GM12891 (cell line): ENCODE measurements around the gene SPACDR.

Experiments used
- PAX5 ChIP-seq: IDR thresholded peaks from 2 replicates; pipeline ENCODE4 v1.6.1; 2011; ENCODE audit warnings: low read length, moderate library complexity, mild to moderate bottlenecking; ENCODE audit not compliant: insufficient read depth, severe bottlenecking
- POLR2A ChIP-seq: IDR thresholded peaks from 2 replicates; pipeline ENCODE4 v1.6.1; 2011; ENCODE audit warnings: low read depth, low read length, control low read depth
- POLR2AphosphoS5 ChIP-seq: IDR thresholded peaks from 2 replicates; pipeline ENCODE4 v1.6.1; 2011; ENCODE audit warnings: low read depth, low read length, control low read depth
- SPI1 ChIP-seq: IDR thresholded peaks from 2 replicates; pipeline ENCODE4 v1.6.1; 2011; ENCODE audit warnings: low read depth, low read length, control low read depth
- TAF1 ChIP-seq: IDR thresholded peaks from 2 replicates; pipeline ENCODE4 v1.6.1; 2011; ENCODE audit warnings: low read depth, low read length, control low read depth

DNA sequence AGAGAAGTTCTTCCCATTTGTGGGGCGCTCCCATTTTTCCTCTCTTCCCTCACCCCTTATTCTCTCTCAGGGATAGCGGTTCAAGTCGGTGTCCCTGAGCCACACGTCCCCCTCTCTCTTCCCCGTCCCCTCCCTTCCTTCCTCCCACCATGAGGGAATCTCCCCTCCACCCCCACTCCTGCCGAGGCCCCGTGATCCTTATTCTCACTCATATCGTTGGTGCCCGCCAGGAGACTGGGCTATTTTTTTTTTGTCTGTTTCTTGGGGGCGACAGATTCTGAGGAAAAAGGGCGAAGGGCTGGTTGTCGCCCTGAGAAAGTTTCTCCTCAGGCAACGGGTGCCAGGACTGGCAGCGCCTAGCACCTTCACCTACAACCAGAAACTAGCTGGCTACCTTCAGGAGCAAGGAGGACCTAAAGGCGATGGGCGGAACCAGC is 36.3 kb downstream of the SPACDR start:
- TF ChIP-seq POLR2A = no peak
- TF ChIP-seq SPI1 = no peak
- no peak for TF ChIP-seq POLR2AphosphoS5
- TF ChIP-seq PAX5 = no peak
- TF ChIP-seq TAF1 = no peak
